ENCODE measurements around the gene WDFY3. TPM values are rescaled to one million over a fixed set of nuclear protein-coding genes. Genes with fewer than 3 reads are reported as not detected.

Gene WDFY3
- total and polyA plus RNA-seq, 2 of the 4 experiments (the other 2 are of a cell fraction) = 12.5 to 58.1 TPM

DNA sequence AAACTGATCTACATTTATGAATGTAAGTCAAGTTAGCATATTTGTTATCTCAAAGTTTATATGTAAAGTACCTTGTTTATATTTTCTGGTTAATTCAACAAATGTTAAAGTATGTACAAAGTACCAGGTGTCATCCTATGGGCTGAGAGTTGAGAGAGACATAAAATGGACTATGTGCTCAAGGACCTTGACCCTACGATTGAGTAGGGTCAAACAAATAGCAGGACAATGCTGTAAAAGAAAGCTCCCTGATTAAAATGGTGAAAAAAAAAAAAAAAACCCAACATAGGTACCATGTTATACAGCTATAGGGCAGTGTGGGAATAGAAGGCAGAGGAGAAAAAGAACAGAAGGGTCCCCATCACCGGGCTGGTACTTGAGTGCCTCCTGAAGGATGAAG lies 260.2 kb downstream of the WDFY3 start:
- POLR2A ChIA-PET (ENCODE audit: unreplicated experiment) = interaction anchor here (0.6 kb wide), 3 partner anchors 35 to 1225 kb away, joined by 5 to 8 read pairs (median 6); no protein-coding TSS in a partner anchor
- no CpG with 5 or more reads among the region's 2 CpGs for WGBS, 2 experiments (ENCODE audit: extremely low coverage in 2 of 2, insufficient read length in 1 of 2)

More for the DNA sequence above, 260.2 kb downstream of the WDFY3 start:
- no peak for TF ChIP-seq RFX5 (IDR thresholded peaks at IDR 0.05; ENCODE audit: low read depth, low read length)
- TF ChIP-seq, protein P1, sequence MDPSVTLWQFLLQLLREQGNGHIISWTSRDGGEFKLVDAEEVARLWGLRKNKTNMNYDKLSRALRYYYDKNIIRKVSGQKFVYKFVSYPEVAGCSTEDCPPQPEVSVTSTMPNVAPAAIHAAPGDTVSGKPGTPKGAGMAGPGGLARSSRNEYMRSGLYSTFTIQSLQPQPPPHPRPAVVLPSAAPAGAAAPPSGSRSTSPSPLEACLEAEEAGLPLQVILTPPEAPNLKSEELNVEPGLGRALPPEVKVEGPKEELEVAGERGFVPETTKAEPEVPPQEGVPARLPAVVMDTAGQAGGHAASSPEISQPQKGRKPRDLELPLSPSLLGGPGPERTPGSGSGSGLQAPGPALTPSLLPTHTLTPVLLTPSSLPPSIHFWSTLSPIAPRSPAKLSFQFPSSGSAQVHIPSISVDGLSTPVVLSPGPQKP (IDR thresholded peaks at IDR 0.05; ENCODE audit: borderline replicate concordance, low read depth, low read length) = no peak
- no peak for TF ChIP-seq BHLHE40 (IDR thresholded peaks at IDR 0.05; ENCODE audit: low read depth, low read length)
- H2BK5ac ChIP-seq (ENCODE audit: low read depth, low read length, poor library complexity, severe bottlenecking) = no peak overlapping the region
- no TSS peak for BruUV-seq (replicated peaks)
- H3K4ac ChIP-seq (ENCODE audit: low read depth, low read length) = no peak overlapping the region
- no peak for DNase-seq
- H3K79me1 ChIP-seq (ENCODE audit: low read depth in 1 of 2, low read length in 2 of 2) = no peaks in the 10 kb centered on the region; a peak in 1 of 4 replicates
- no peak for ATAC-seq (ENCODE audit: low read depth)
- no peaks in the 10 kb centered on the region for H3K4me1 ChIP-seq (ENCODE audit: control insufficient read depth, insufficient read depth, low read length)
- peaks cover 4% of the 10 kb centered on the region; the same call in 1 of the 2 replicates for H3K9me1 ChIP-seq (ENCODE audit: insufficient read depth, low read length)
- no peak overlapping the region for H4K91ac ChIP-seq (ENCODE audit: insufficient read depth, low read depth, low read length)
- dilution Hi-C loops (cut with HindIII; ENCODE audit: low sequenced_read_pairs, unreplicated experiment) (no loop called here), intact Hi-C loops (cut with micrococcal nuclease) (no loop called here), in situ Hi-C loops (cut with MboI; ENCODE audit: low sequenced_read_pairs) (no loop called here)
- H2AK9ac ChIP-seq (replicated peaks; ENCODE audit: low read depth, low read length, poor library complexity) = no peak overlapping the region
- H3K27me3 ChIP-seq (ENCODE audit: control insufficient read depth, insufficient read depth, low read length) = no peaks in the 10 kb centered on the region
- CTCF ChIA-PET = no interaction called here
- H3K23ac ChIP-seq (ENCODE audit: low read depth, low read length) = no peak overlapping the region
- H3K36me3 ChIP-seq (ENCODE audit: control insufficient read depth, insufficient read depth, low read length) = peaks cover 39% of the 10 kb centered on the region
- no peak overlapping the region for H4K5ac ChIP-seq (ENCODE audit: low read depth, low read length)
- no peak overlapping the region for H2AK5ac ChIP-seq (ENCODE audit: low read depth, low read length)
- no peak overlapping the region for H2AFZ ChIP-seq (replicated peaks; ENCODE audit: low read length, poor library complexity)
- H3K9ac ChIP-seq (ENCODE audit: low read depth, low read length) = no peak overlapping the region
- H3K27ac ChIP-seq (ENCODE audit: insufficient read depth, low read length) = no peak overlapping the region
- no peak overlapping the region for H4K8ac ChIP-seq (ENCODE audit: low read depth in 2 of 2, low read length in 2 of 2)
- no peak overlapping the region for H2BK15ac ChIP-seq (ENCODE audit: low read depth, low read length)
- no peak overlapping the region for H3K56ac ChIP-seq (ENCODE audit: extremely low read depth, insufficient read depth, low read length)
- H2BK20ac ChIP-seq (ENCODE audit: low read depth, low read length) = no peak overlapping the region
- H3K4me3 ChIP-seq (ENCODE audit: insufficient read depth, low read depth, low read length) = no peak overlapping the region
- no peaks in the 10 kb centered on the region for H3K9me3 ChIP-seq (ENCODE audit: control insufficient read depth, insufficient read depth, low read length)
- H2BK120ac ChIP-seq (ENCODE audit: low read depth, low read length) = no peak overlapping the region
- H3K14ac ChIP-seq (replicated peaks; ENCODE audit: low read depth, low read length) = no peak overlapping the region
- no peak overlapping the region for H3K18ac ChIP-seq (ENCODE audit: low read depth, low read length)
- H3K4me2 ChIP-seq (ENCODE audit: low read depth, low read length) = no peak overlapping the region
- no peaks in the 10 kb centered on the region for H4K20me1 ChIP-seq (ENCODE audit: insufficient read depth, low read length)
